GM21528 (cell line): ENCODE data around the gene ADAM30.

Source experiments
- ATAC-seq: cut with Tn5 transposase; IDR thresholded peaks from one replicate; pipeline ENCODE4 v1.9.1; 2021; ENCODE audit warnings: mild to moderate bottlenecking, moderate library complexity; ENCODE audit not compliant: unreplicated experiment, low FRiP score

Gene ADAM30

GRCh38 chr1:119896303-119896702 lies at the start of gene ADAM30:
Gene ADAM30, minus strand, starts transcription at chr1:119896515. Its CDS starts 179 bp downstream, at chr1:119896336.
- ATAC-seq = no peak

GRCh38 chr1:119943216-119943615 lies 46.9 kb upstream of the ADAM30 start:
- no peak for ATAC-seq

- no peak for ATAC-seq
Measured at GRCh38 chr1:119941392-119941791, 45.1 kb upstream of the ADAM30 start.

- no peak for ATAC-seq
Measured at GRCh38 chr1:119940697-119941096, 44.4 kb upstream of the ADAM30 start.

GRCh38 chr1:119937198-119937597 lies 40.9 kb upstream of the ADAM30 start:
- no peak for ATAC-seq

GRCh38 chr1:119935915-119936314 lies 39.6 kb upstream of the ADAM30 start:
- ATAC-seq = no peak

GRCh38 chr1:119935373-119935772 lies 39.1 kb upstream of the ADAM30 start:
- ATAC-seq = no peak

GRCh38 chr1:119933397-119933796 lies 37.1 kb upstream of the ADAM30 start:
- ATAC-seq = no peak

- no peak for ATAC-seq
Measured at GRCh38 chr1:119929643-119930315, 33.5 kb upstream of the ADAM30 start.

- no peak for ATAC-seq
Measured at GRCh38 chr1:119926553-119926952, 30.2 kb upstream of the ADAM30 start.

GRCh38 chr1:119924948-119925898 lies 28.9 kb upstream of the ADAM30 start:
- ATAC-seq = no peak

- ATAC-seq = no peak
Measured at GRCh38 chr1:119920104-119920968, 24.0 kb upstream of the ADAM30 start.

- ATAC-seq = no peak
Measured at GRCh38 chr1:119919241-119919640, 22.9 kb upstream of the ADAM30 start.

GRCh38 chr1:119918301-119918700 lies 22.0 kb upstream of the ADAM30 start:
- no peak for ATAC-seq

GRCh38 chr1:119917304-119918055 lies 21.2 kb upstream of the ADAM30 start:
- no peak for ATAC-seq

GRCh38 chr1:119915517-119915916 lies 19.2 kb upstream of the ADAM30 start:
- no peak for ATAC-seq

GRCh38 chr1:119914071-119914470 lies 17.8 kb upstream of the ADAM30 start:
- ATAC-seq = no peak

- no peak for ATAC-seq
Measured at GRCh38 chr1:119912963-119913362, 16.6 kb upstream of the ADAM30 start.

GRCh38 chr1:119911775-119912174 lies 15.5 kb upstream of the ADAM30 start:
- ATAC-seq = no peak

GRCh38 chr1:119910618-119911017 lies 14.3 kb upstream of the ADAM30 start:
- no peak for ATAC-seq
